ENCODE data around the gene SMPDL3A. TPM values are rescaled to one million over a fixed set of nuclear protein-coding genes. Genes with fewer than 3 reads are reported as not detected.

Gene SMPDL3A
- total RNA-seq, 2 donors from 2014 or later = 129 to 186 TPM

GRCh38 chr6:122832459-122832858, 43.4 kb downstream of the SMPDL3A start:
- DNase-seq (no peak), ATAC-seq (no peak)
- intact Hi-C loops (cut with DNase I, micrococcal nuclease) = no loop called here

GRCh38 chr6:122833021-122833491, 44.0 kb downstream of the SMPDL3A start:
- intact Hi-C loops (cut with DNase I, micrococcal nuclease) = no loop called here
- DNase-seq (no peak), ATAC-seq (peak; percentile 43)

GRCh38 chr6:122838060-122838780, 49.2 kb downstream of the SMPDL3A start:
- ATAC-seq = peak; percentile 60
- intact Hi-C loops (cut with DNase I, micrococcal nuclease) = loop anchor here in 1 of 2 donors (5.0 kb wide), 1 partner anchor 106 kb away; no protein-coding TSS in a partner anchor
- no peak for DNase-seq

GRCh38 chr6:122839472-122839871, 50.4 kb downstream of the SMPDL3A start:
- intact Hi-C loops (cut with DNase I, micrococcal nuclease) = loop anchor here in 1 of 2 donors (5.0 kb wide), 1 partner anchor 107 kb away; no protein-coding TSS in a partner anchor
- ATAC-seq (peak; percentile 83), DNase-seq (peak; percentile 31 to 54)

GRCh38 chr6:122839906-122840305, 50.8 kb downstream of the SMPDL3A start:
- DNase-seq (no peak), ATAC-seq (peak; percentile 12)
- intact Hi-C loops (cut with DNase I, micrococcal nuclease) = loop anchor here in 1 of 2 donors (5.0 kb wide), 1 partner anchor 108 kb away; no protein-coding TSS in a partner anchor

DNA sequence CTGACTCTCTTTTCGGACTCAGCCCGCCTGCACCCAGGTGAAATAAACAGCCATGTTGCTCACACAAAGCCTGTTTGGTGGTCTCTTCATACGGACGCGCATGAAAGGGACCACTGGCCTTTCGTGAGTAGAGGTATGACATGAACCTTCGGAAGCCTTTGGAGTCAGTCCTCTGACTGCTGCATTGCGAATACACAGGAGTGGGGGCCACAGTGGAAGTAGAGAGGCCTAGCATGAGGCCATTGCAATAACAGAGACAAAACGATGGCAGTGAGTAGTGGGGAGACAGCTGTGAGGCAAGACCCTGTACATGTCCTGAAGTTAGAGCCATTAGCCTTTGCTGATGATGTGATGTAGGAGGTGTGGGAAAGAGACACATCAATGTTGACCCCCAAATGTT, 56.4 kb downstream of the SMPDL3A start:
- ATAC-seq (peak; percentile 7), DNase-seq (no peak)
- intact Hi-C loops (cut with DNase I, micrococcal nuclease) = no loop called here

- DNase-seq (peak in 1 of 2 donors; percentile 32), ATAC-seq (peak; percentile 100)
- intact Hi-C loops (cut with DNase I, micrococcal nuclease) = no loop called here
Observed at GRCh38 chr6:122845916-122846612, 57.0 kb downstream of the SMPDL3A start.

DNA sequence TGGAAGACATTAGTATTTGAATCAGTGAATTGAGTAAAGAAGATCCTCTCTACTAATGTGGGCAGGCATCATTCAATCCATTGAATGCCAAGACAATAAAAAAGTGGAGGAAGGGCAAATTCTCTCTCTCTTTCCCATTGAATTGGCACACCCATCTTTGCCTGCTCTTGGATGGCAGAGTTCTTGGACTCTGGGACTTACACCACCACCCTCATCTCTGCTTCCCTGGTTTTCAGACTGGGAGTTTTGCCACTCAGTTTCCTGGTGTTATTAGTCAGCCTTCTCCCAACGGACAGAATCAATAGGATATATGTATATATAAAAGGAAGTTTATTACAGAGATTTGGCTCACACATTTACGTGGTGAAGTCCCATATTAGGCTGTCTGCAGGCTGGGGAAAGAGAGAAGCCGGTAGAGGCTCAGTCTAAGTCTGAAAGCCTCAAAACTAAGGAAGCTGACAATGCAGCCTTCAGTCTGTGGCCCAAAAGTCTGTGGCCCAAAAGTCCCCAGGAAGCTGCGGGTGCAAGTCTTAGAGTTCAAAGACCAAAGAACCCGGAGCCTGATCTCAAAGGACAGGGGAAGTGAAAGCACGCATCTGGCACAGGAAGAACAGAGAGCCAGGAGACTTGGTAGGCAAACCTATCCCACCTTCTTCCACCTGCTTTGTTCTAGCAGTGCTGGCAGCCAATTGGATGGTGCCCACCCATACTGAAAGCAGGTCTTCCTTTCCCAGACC, 64.4 kb downstream of the SMPDL3A start:
- no peak for DNase-seq

More for the DNA sequence above, 64.4 kb downstream of the SMPDL3A start:
- intact Hi-C loops (cut with DNase I, micrococcal nuclease) = no loop called here
- ATAC-seq = peak; percentile 95

Other genes starting within 250 kb of the SMPDL3A start
- 100 to 1,000 TPM; 140 to 169 TPM for gene PKIB, start 178.9 kb upstream of the SMPDL3A start, total RNA-seq
- gene FABP7, start 9.5 kb upstream of the SMPDL3A start, total RNA-seq = not detected
- gene CLVS2, start 207.0 kb downstream of the SMPDL3A start, total RNA-seq = under 1 TPM; 0.06 to 0.14 TPM

Measured in left colon (tissue), 2 donors.